ENCODE data around the gene LIPT2. TPM values are rescaled to one million over a fixed set of nuclear protein-coding genes. Genes with fewer than 3 reads are reported as not detected.

LIPT2 gene
- polyA plus RNA-seq, 1 donor from 2014 or later: 11.3 TPM

DNA sequence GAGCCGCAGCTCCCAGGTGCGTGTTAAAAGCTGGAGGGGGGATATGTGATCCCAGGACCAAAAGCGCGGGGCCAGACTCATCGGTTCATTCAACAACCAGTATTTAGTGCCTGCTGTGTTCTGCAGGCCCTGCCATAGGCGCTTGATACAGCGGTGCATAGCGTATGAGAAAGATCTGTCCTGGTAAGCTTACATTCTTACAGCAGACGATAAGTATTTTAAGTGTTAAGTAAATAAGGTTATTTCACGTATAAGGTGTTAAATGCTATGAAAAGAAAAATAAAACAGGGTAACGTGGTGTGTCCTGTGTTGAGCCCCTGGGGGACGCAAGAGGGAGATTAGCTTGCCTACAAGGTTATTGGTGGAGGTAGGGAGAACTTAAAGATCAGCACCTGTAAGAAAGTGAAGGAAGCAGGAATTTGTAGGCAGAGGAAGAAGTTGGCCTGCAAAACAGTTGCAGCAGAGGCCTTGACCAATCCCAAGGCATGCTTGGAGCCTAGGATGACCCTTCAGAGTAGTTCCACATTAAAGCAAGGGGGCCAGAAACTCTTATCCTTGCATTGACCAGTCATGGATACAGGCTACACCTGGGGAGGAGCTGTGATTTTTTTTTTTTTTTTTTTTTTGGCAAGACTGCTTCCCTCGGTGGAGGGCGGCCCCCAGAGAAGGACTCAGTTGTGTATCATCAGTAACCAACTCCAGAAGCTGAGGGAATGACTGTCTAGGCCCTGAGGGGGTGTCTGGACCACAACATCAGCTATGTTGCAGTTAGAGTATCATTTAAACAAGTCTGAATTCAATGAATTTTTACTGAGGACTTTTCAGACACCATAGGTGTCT lies 487 bp upstream of the LIPT2 start:
- H3K79me2 ChIP-seq (replicated peaks; ENCODE audit: insufficient read depth, low read length): no peaks in the 10 kb centered on the region
- H3K4me3 ChIP-seq (ENCODE audit: low read length): peak overlapping the region; percentile 84
- H3K4me2 ChIP-seq (ENCODE audit: low read length): peak overlapping the region; percentile 68
- peak overlapping the region; percentile 87 for H3K27ac ChIP-seq (ENCODE audit: low read length)
- H3K9ac ChIP-seq (ENCODE audit: low read length): peak overlapping the region; percentile 93
- no peaks in the 10 kb centered on the region for H3K9me3 ChIP-seq (ENCODE audit: low read length)
- no peaks in the 10 kb centered on the region for H3K27me3 ChIP-seq (ENCODE audit: insufficient read depth, low read depth, low read length)
- H3K36me3 ChIP-seq (ENCODE audit: insufficient read depth, low read length): no peaks in the 10 kb centered on the region
- no peak for TF ChIP-seq EZH2 (IDR thresholded peaks at IDR 0.05; ENCODE audit: borderline replicate concordance, insufficient read depth, low read length, poor library complexity, severe bottlenecking)
- no peak for TF ChIP-seq POLR2AphosphoS5 (IDR thresholded peaks at IDR 0.05)
- no peak for TF ChIP-seq EP300 (conservative IDR thresholded peaks at IDR 0.05; ENCODE audit: poor library complexity, severe bottlenecking)
- TF ChIP-seq, protein P1, sequence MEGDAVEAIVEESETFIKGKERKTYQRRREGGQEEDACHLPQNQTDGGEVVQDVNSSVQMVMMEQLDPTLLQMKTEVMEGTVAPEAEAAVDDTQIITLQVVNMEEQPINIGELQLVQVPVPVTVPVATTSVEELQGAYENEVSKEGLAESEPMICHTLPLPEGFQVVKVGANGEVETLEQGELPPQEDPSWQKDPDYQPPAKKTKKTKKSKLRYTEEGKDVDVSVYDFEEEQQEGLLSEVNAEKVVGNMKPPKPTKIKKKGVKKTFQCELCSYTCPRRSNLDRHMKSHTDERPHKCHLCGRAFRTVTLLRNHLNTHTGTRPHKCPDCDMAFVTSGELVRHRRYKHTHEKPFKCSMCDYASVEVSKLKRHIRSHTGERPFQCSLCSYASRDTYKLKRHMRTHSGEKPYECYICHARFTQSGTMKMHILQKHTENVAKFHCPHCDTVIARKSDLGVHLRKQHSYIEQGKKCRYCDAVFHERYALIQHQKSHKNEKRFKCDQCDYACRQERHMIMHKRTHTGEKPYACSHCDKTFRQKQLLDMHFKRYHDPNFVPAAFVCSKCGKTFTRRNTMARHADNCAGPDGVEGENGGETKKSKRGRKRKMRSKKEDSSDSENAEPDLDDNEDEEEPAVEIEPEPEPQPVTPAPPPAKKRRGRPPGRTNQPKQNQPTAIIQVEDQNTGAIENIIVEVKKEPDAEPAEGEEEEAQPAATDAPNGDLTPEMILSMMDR (IDR thresholded peaks at IDR 0.05; ENCODE audit: poor library complexity, severe bottlenecking): no peak
- TF ChIP-seq RAD21 (conservative IDR thresholded peaks at IDR 0.05): no peak
- no peak for TF ChIP-seq REST (IDR thresholded peaks at IDR 0.05; ENCODE audit: borderline replicate concordance)
- TF ChIP-seq MXI1 (conservative IDR thresholded peaks at IDR 0.05; ENCODE audit: poor library complexity, severe bottlenecking): no peak
- peak overlapping the region; percentile 83 for H2AFZ ChIP-seq (ENCODE audit: low read depth, low read length)
- H4K20me1 ChIP-seq (ENCODE audit: insufficient read depth): no peaks in the 10 kb centered on the region
- no peaks in the 10 kb centered on the region for H3K9me2 ChIP-seq (ENCODE audit: insufficient read depth, low read length)
- H3F3A ChIP-seq (ENCODE audit: insufficient read depth, low read length, poor library complexity, severe bottlenecking): no peaks in the 10 kb centered on the region

- Histone ChIP-seq H3K4me3 (ENCODE audit: low read length) (no peak overlapping the region), H3K27ac (ENCODE audit: low read length) (no peak overlapping the region)
Observed at GRCh38 chr11:74492084-74492483, 1.4 kb downstream of the LIPT2 start.

More at GRCh38 chr11:74492084-74492483, 1.4 kb downstream of the LIPT2 start:
- H3K9me3 ChIP-seq (ENCODE audit: low read length): no peaks in the 10 kb centered on the region
- no peak overlapping the region for H3K4me2 ChIP-seq (ENCODE audit: low read length)
- TF ChIP-seq EP300 (conservative IDR thresholded peaks at IDR 0.05; ENCODE audit: poor library complexity, severe bottlenecking): no peak
- no peak for TF ChIP-seq MXI1 (conservative IDR thresholded peaks at IDR 0.05; ENCODE audit: poor library complexity, severe bottlenecking)
- H3F3A ChIP-seq (ENCODE audit: insufficient read depth, low read length, poor library complexity, severe bottlenecking): no peaks in the 10 kb centered on the region
- no peaks in the 10 kb centered on the region for H3K27me3 ChIP-seq (ENCODE audit: insufficient read depth, low read depth, low read length)
- H3K9me2 ChIP-seq (ENCODE audit: insufficient read depth, low read length): no peaks in the 10 kb centered on the region
- no peaks in the 10 kb centered on the region for H3K79me2 ChIP-seq (replicated peaks; ENCODE audit: insufficient read depth, low read length)
- H4K20me1 ChIP-seq (ENCODE audit: insufficient read depth): no peaks in the 10 kb centered on the region
- H3K9ac ChIP-seq (ENCODE audit: low read length): no peak overlapping the region
- H2AFZ ChIP-seq (ENCODE audit: low read depth, low read length): no peak overlapping the region
- no peaks in the 10 kb centered on the region for H3K36me3 ChIP-seq (ENCODE audit: insufficient read depth, low read length)

Measured in neural cell (in vitro differentiated cells).